ENCODE results near the gene C5AR1. TPM values are rescaled to one million over a fixed set of nuclear protein-coding genes. Genes with fewer than 3 reads are reported as not detected.
"Not testable (repeated sequence)": the region's sequence is repeated elsewhere in the genome, so short reads cannot be mapped to it uniquely, and the experiment has no call there.

The C5AR1 gene
- total RNA-seq, 1 donor from 2014 or later = 12.9 TPM

GRCh38 chr19:47322058-47322457, 12.4 kb downstream of the C5AR1 start:
- no peak for DNase-seq (ENCODE audit: low spot score)
- intact Hi-C loops (cut with DNase I) = no loop called here

- no peak for DNase-seq (ENCODE audit: low spot score)
- intact Hi-C loops (cut with DNase I) = no loop called here
These were observed 13.7 kb downstream of the C5AR1 start for GRCh38 chr19:47323409-47323808.

GRCh38 chr19:47323872-47324271, 14.2 kb downstream of the C5AR1 start:
- no peak for DNase-seq (ENCODE audit: low spot score)
- intact Hi-C loops (cut with DNase I) = no loop called here

- DNase-seq (ENCODE audit: low spot score) = peak; percentile 85
- intact Hi-C loops (cut with DNase I) = no loop called here
These were observed 14.8 kb downstream of the C5AR1 start for GRCh38 chr19:47324502-47324901.

- no peak for DNase-seq (ENCODE audit: low spot score)
- intact Hi-C loops (cut with DNase I) = no loop called here
These were observed 20.8 kb downstream of the C5AR1 start for GRCh38 chr19:47330466-47330869.

- DNase-seq (ENCODE audit: low spot score) = no peak
- intact Hi-C loops (cut with DNase I) = no loop called here
These were observed 21.8 kb downstream of the C5AR1 start for GRCh38 chr19:47331490-47331889.

- DNase-seq (ENCODE audit: low spot score) = no peak
- intact Hi-C loops (cut with DNase I) = no loop called here
These were observed 22.4 kb downstream of the C5AR1 start, which contains the start of gene C5AR2 for GRCh38 chr19:47331931-47332547. Gene C5AR2, plus strand, starts transcription at chr19:47332175. Its CDS starts 8,625 bp downstream, at chr19:47340800.

GRCh38 chr19:47336765-47337718, 27.4 kb downstream of the C5AR1 start:
- intact Hi-C loops (cut with DNase I) = not testable (repeated sequence)
- DNase-seq (ENCODE audit: low spot score) = peak; percentile 92

GRCh38 chr19:47339196-47339880, 29.7 kb downstream of the C5AR1 start:
- DNase-seq (ENCODE audit: low spot score) = no peak
- intact Hi-C loops (cut with DNase I) = no loop called here

GRCh38 chr19:47340477-47341208, 31.0 kb downstream of the C5AR1 start:
- intact Hi-C loops (cut with DNase I) = no loop called here
- DNase-seq (ENCODE audit: low spot score) = no peak

GRCh38 chr19:47341734-47342133, 32.1 kb downstream of the C5AR1 start:
- DNase-seq (ENCODE audit: low spot score) = no peak

GRCh38 chr19:47343194-47343802, 33.6 kb downstream of the C5AR1 start:
- DNase-seq (ENCODE audit: low spot score) = no peak
- intact Hi-C loops (cut with DNase I) = no loop called here

More at GRCh38 chr19:47341734-47342133, 32.1 kb downstream of the C5AR1 start:
- intact Hi-C loops (cut with DNase I) = no loop called here

- intact Hi-C loops (cut with DNase I) = no loop called here
- DNase-seq (ENCODE audit: low spot score) = no peak
These were observed 34.8 kb downstream of the C5AR1 start for GRCh38 chr19:47344425-47344824.

GRCh38 chr19:47346024-47346423, 36.4 kb downstream of the C5AR1 start:
- intact Hi-C loops (cut with DNase I); DNase-seq (ENCODE audit: low spot score): not testable (repeated sequence)

- intact Hi-C loops (cut with DNase I) = no loop called here
- DNase-seq (ENCODE audit: low spot score) = peak; percentile 99
These were observed 39.4 kb downstream of the C5AR1 start, which contains the start of gene DHX34 for GRCh38 chr19:47348819-47349795. Gene DHX34, plus strand, starts transcription at chr19:47349315. Its CDS starts 3,716 bp downstream, at chr19:47353031.

GRCh38 chr19:47350630-47351029, 41.0 kb downstream of the C5AR1 start:
- intact Hi-C loops (cut with DNase I) = no loop called here
- DNase-seq (ENCODE audit: low spot score) = no peak

- DNase-seq (ENCODE audit: low spot score) = no peak
- intact Hi-C loops (cut with DNase I) = no loop called here
These were observed 41.9 kb downstream of the C5AR1 start for GRCh38 chr19:47351548-47351947.

- intact Hi-C loops (cut with DNase I) = no loop called here
- DNase-seq (ENCODE audit: low spot score) = no peak
These were observed 42.4 kb downstream of the C5AR1 start for GRCh38 chr19:47352095-47352494.
